Right kidney (tissue), 1 donor: ENCODE results near the gene C2orf80.
"Not testable (repeated sequence)": the region's sequence is repeated elsewhere in the genome, so short reads cannot be mapped to it uniquely, and the experiment has no call there.

Experiments
- DNase-seq: peaks from one replicate; pipeline ENCODE4 v3.0.0-alpha.2; 2016

Gene C2orf80

DNA sequence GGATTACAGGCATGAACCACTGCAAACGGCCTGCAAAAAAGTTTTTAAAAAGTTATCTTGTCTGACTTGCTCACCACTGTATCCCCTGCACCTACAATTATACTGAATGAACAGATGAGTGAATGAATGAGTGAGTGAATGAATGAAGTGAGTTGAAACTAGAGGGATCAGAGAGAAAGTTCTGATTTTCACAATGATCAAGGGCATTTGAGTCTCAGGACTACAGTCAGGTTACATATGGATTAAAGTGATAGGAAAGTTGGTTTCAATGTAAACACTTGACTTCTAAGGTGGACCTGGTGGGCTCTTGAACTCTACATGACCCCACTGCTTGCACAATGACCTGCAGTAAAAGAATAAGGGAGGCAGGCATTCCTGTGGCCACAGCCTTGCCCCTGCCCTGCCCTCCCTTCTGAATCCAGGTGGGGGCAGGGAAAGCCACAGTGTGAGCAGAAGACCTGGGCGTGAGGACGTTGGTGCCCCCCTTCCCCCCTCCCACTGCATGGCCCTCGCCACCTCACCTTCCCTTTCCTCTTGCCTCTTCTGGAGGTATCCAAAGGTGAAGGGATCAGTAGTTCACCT lies 10.7 kb downstream of the C2orf80 start:
- DNase-seq: no peak

DNA sequence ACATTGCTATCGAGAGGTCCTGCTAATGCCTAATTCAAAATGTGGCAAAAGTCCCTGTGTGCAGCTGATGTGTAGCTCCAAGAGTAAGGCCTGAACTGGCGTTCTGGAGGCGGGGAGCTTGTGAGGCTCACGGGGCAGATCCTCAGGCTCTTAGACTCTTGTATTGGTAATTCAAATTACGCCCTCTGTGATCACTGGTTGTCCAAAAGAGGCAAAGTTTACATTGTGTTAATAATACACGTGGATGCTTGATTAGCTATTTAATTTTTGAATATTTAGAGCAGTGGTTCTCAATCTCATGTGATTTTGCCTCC lies 14.0 kb downstream of the C2orf80 start:
- DNase-seq: no peak

DNA sequence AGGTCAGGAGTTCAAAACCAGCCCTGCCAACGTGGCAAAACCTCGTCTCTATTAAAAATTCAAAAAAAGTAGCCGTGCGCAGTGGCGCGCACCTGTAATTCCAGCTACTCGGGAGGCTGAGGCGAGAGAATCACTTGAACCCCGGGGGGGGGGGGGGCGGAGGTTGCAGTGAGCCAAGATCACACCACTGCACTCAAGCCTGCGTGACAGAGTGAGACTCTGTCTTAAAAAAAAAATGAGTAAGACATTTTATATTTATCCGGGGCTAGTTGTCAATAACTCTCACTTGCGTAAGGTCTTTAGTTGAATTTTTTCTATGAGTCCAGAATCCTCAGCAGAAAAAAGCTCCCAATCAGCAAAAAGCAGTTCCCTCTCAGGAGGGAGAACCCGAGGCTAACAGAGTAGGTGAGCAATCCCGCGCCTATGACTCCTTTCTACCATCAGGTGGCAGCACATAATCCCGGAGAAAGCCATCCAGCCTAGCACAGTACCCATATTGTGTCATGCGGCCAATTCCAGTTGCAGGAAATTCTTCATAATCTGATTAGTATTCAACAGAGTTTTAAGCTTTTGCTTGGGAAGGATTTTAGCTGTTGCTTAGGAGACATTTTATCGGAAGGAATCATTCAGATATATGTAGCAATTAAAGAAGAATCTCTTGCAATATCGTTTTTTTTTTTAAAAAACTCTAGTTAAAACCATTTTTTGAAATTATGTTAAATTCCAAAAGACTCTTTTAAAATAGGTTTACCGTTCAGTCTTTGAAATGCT lies 14.6 kb downstream of the C2orf80 start:
- DNase-seq: peak; percentile 37

GRCh38 chr2:208174144-208174543 lies 15.7 kb downstream of the C2orf80 start:
- no peak for DNase-seq

- no peak for DNase-seq
Measured at GRCh38 chr2:208172125-208172524, 17.7 kb downstream of the C2orf80 start.

DNA sequence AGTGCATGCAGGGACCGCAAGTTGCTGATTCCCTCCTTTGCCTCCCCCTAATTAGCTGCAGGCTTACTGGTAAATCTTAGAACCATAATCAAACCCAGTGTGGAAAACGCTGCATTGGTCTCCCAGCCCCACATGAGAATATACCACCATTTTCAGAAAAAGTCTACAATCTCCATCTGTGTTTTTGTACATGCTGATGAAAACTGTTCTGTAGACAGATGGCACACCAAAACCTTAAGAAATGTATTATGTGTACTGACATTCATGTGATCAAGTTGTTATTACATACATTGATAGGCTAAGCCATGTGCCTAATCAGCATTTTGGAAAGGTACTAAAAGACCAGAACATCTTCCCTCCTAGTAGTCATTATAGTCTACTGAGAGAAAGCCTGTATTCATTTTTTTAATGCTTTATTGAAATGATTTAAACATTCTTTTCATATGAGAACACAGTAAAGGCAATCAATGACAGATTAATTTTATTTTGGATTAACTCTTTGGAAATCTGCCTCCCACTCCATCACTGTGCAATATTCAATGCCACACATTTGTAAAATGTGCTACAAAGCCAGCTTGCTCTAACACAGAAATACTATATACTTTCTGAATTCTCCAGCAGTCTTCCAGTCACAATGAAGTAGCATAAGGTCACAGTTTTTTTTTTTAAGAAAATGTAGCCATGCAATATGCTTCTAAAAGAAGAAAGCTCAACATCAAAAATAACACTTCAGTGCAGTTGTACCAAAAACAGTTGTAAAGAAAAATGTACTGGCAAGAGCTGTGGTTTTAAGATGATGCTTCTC lies 24.7 kb downstream of the C2orf80 start:
- no peak for DNase-seq

DNA sequence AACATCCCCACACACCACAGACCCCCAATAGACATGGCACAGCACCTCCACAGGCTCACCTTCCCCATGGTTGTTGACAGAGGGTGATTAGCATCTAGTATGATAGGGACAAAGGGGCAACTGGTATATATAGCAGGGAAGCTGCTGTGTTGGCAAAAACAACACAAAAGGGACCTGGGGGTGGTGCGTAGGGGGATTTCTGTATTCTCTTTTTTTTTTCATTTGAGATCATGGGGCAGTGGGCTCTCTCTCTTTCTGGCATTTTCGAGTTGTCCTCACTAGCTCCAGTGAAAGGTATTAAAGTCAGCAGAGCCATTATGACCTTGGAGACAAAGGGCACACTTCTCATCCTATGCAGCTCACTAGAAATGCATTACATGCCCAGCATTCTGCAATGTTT lies 26.3 kb downstream of the C2orf80 start, which contains the start of gene CRYGA:
Gene CRYGA, minus strand, starts transcription at position 101 of the 400 bp plus-strand sequence. Its CDS starts 33 bp downstream, at position 68.
- no peak for DNase-seq

DNA sequence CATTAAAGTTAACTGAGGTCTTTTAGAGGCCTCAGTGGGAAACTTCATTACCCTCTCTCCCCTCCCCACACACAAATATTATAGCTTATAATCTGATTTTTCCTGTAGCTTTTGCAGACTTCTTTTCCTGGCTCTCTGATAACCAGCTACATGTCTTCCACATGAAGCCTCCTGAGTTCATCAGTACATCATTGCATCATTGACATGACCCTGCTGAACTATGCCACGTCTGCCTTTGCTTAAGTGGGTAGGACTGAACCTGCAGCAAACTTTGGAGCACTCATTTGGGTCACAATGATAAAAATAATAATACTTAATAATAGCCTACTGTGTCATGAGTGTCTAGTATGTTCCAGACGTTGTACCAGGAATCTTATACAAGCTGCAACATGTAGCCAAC lies 33.4 kb downstream of the C2orf80 start:
- no peak for DNase-seq

- no peak for DNase-seq
Measured at GRCh38 chr2:208153156-208153555, 36.7 kb downstream of the C2orf80 start.

- DNase-seq: no peak
Measured at GRCh38 chr2:208150956-208151355, 38.9 kb downstream of the C2orf80 start.

GRCh38 chr2:208150094-208150493 lies 39.7 kb downstream of the C2orf80 start:
- DNase-seq: no peak

GRCh38 chr2:208148803-208149202 lies 41.0 kb downstream of the C2orf80 start:
- DNase-seq: no peak

DNA sequence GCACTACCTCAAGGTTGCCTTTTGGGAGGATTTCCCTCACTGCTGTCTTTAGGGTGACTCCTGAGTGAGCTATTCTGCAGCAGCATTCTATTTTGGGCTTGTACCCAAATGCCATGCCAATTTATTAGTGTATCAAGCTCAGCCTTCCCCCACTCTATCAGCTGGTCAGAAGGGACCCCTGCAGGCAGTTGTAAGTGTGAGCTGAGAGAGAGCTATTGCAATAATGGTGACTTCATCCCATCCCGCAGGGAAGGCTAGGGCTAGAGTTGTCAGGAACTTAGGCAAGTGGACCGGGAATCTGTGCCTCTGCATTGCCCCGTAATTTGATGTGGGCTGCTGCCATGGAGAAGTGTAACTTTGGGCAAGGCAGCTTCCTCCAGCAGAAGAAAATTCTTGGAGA lies 42.1 kb downstream of the C2orf80 start:
- DNase-seq: no peak

- no peak for DNase-seq
Measured at GRCh38 chr2:208147008-208147407, 42.8 kb downstream of the C2orf80 start.

GRCh38 chr2:208146006-208146405 lies 43.8 kb downstream of the C2orf80 start, which contains the start of gene CRYGB:
Gene CRYGB (minus strand): TSS chr2:208146158. CDS start chr2:208146120, 38 bp downstream.
- DNase-seq: no peak

DNA sequence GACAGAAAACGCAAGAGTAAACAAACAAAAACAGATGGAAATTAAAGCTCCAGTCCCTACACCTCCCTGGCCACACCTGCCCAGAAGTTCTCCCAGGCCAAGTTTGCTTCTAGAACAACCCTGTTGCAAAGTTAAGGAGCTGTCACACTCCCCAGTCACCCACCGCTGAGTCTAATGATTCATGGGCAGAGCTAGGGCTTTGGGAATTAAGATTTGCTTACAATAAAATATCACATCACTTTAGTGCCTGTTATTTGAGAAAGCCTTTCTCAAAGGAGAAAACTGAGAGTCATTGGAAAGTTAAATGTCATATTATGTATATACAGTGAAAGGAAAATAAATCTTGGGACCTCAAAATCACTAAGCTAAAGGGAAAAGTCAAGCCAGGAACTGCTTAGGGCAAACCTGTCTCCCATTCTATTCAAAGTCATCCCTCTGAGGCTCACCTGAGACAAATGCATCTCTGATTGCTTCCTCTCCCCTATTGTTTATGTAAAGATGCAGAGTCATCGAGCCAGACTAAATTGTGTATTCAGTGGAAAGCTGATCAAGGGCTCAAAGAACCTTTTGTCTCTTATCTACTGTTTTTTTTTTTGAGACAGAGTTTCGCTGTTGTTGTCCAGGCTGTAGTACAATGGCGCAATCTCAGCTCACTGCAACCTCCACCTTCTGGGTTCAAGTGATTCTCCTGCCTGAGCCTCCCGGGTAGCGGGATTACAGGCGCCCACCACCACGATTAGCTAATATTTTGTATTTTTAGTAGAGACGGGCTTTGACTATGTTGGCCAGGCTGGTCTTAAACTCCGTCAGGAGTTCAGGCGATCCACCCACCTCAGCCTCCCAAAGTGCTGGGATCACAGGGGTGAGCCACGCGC lies 46.7 kb downstream of the C2orf80 start:
- DNase-seq: no peak

DNA sequence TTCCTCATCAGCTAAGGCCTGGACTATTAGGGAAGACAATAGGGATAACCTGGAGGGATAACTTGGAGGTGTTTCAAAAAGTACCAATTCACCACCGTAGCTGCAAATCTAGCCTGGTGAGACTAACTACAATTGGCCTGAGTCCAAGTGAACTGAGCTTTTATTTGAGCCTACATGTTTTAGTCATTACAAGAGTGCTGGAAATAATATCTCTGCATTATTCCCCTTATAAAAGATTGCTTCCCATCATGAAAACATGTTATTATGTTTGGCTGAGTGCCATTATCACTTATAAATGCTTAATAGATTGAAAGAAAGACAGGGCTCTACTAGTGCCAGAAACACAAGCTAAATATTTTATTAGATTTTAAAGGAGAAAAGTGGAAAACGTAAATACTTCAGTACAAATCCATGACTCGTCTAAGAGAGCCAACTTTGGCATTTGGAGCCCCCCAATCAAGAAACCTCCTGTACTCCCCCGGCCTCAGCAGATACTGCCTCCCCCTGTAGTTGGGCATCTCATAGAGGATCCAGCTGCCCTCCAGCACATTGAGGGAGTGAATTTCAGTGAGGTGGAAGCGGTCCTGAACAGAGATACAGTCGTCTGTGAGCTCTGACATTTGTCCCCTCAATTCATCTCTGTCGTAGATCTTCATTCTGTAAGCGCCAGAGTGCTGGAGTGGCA lies 47.4 kb downstream of the C2orf80 start:
- DNase-seq: no peak

GRCh38 chr2:208139447-208139846 lies 50.4 kb downstream of the C2orf80 start:
- DNase-seq: no peak

- not testable (repeated sequence) for DNase-seq
Measured at GRCh38 chr2:208138334-208138733, 51.5 kb downstream of the C2orf80 start.

DNA sequence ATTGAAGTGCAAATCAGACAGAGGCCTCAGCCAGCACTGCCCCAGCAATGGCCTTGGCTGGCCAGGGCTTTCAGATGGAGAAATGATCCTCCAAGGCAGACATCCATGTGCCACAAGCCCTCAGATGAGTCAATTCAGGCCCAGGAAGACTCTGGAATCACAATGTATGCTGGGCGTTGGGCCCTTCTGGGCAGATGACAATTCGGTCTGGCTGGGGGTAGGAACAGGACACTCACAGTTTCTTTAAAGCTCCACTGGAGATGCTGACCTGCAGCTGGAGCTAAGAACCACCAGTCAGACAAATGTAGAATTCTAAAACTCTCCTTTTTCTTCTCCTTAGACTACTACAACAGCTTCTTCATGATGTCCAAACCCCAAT lies 53.1 kb downstream of the C2orf80 start:
- DNase-seq: no peak
